Measurements from ENCODE around the gene PFKFB3.

GRCh38 chr10:6230315-6230714 lies 27.6 kb downstream of the PFKFB3 start:
- TF ChIP-seq CTCF (IDR thresholded peaks at IDR 0.05) (no peak), POLR2AphosphoS5 (IDR thresholded peaks at IDR 0.05) (no peak)

All from sigmoid colon (tissue), 4 donors.